GM18508 (cell line): Measurements from ENCODE around the gene KRTAP10-2.

Experiments
- ATAC-seq: cut with Tn5 transposase; IDR thresholded peaks from one replicate; pipeline ENCODE4 v1.9.1; 2021; ENCODE audit warnings: moderate number of reproducible peaks; ENCODE audit not compliant: insufficient read depth, unreplicated experiment

KRTAP10-2 gene

GRCh38 chr21:44517175-44517899, 34.0 kb downstream of the KRTAP10-2 start:
- peak; percentile 82 for ATAC-seq

DNA sequence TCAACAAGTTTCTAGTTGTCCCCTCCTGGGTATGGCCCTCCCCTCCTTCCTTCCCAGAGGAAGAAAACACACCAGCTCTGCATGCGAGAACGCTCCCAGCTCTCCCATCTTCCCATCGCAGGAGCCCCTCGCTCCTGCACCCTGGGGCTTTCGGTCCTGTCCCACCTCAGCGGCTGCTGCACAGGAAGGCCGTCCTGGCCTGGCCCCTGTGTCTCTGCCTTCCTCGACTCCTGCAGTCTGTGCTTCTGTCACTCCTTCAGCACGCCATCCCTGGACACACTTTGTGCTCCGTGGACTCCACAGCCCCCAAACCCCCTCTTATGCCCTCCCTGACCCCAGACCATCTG, 34.5 kb downstream of the KRTAP10-2 start:
- ATAC-seq, result no peak

- no peak for ATAC-seq
Measured at GRCh38 chr21:44516342-44516741, 35.0 kb downstream of the KRTAP10-2 start.

DNA sequence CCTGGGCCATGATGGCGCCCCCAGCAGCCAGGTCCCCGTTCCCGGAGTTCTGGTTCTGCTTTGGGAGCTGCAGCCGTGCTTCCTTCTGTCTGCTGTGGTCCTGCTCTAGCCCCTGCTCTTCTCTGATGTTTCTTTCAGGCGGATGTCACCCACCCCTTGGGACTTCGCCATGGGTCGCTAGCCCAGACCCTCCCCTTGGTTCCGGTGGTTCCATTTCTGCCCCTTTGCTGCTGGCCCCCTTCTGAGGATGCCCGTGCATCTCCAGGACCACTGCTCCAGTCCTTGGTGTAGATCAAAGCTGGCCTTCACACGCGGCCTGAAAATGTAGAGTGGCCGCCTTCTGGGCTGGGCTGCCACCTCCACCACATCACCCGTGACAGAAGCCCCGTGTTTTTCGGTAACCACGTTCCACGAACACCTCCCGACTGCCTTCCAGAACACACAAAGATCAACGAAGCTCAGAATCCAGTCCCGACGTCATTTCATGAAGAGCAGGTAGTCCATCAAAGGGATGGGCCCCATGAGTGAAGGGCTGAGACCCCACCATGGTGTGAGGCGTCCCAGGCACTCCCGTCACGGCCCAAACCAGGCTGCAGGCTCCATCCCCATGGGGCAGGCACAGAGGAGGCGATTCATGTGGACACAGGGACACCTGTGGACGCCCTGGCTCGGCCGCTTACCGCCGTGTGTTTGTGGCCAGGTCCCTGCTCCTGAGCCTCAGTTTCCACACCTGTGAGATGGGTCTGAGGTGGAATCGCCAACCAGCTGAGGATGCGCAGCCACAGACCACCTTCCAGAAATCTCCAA, 35.7 kb downstream of the KRTAP10-2 start:
- ATAC-seq, result no peak

GRCh38 chr21:44514746-44515358, 36.5 kb downstream of the KRTAP10-2 start:
- no peak for ATAC-seq

GRCh38 chr21:44514218-44514520, 37.1 kb downstream of the KRTAP10-2 start:
- ATAC-seq, result no peak

DNA sequence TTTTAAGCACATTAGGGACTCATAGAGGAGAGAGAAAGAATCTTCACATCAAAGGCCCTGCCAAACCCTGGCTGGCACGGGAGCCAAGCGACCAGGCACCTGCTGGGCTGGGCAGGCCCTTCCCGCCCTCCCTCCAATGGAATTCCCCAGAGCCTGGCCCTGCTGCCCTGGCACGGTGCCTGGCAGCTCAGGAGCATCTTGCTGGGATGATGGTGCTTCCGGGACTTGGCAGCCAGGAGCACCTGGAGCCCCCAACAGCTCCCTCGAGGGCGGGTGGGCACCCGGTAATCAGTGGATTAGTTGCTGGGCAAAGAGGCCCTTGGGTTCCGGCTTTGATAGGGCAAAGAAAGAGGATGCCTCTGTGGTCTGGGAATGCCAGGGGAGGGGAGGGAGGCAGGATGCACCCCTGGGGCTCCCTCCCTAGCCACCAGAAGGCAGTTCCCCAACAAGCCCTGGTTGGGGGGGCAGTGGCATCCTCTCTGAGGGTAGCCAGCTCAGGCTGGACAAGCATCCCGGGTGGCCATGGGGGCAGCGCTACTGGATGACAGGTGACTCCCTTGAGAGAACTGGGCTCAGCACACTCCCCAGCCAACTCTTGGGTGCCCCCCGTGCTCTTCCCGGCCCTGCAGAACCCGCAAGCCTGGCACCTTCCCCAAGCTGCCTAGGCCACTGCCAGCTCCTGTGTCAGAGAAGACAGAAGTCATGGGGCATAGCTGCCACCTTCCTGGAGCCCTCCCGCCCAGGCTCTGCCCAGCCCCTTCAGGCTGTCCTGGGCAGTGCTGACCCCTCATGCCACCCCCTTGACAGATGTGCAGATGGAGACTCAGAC, 37.7 kb downstream of the KRTAP10-2 start:
- ATAC-seq, result no peak

- no peak for ATAC-seq
Measured at GRCh38 chr21:44512496-44513388, 38.6 kb downstream of the KRTAP10-2 start.

DNA sequence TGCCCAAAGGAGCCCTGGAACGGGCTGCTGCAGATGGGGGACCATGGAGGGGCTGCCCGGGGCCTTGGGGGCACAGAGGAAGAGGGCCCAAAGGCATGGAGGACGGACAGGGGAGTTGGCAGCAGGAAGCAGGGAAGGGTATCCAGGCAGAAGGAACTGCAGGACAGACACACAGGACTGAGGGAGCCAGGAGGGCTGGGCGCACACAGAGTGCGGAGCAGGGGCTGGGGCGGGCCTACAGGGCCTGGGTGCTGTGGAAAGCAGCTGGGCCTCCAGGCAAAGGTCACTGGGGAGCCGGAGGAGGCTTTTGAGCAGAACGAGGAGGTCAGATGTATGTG, 39.4 kb downstream of the KRTAP10-2 start:
- ATAC-seq, result no peak

- ATAC-seq, result no peak
Measured at GRCh38 chr21:44511219-44511937, 39.9 kb downstream of the KRTAP10-2 start.

DNA sequence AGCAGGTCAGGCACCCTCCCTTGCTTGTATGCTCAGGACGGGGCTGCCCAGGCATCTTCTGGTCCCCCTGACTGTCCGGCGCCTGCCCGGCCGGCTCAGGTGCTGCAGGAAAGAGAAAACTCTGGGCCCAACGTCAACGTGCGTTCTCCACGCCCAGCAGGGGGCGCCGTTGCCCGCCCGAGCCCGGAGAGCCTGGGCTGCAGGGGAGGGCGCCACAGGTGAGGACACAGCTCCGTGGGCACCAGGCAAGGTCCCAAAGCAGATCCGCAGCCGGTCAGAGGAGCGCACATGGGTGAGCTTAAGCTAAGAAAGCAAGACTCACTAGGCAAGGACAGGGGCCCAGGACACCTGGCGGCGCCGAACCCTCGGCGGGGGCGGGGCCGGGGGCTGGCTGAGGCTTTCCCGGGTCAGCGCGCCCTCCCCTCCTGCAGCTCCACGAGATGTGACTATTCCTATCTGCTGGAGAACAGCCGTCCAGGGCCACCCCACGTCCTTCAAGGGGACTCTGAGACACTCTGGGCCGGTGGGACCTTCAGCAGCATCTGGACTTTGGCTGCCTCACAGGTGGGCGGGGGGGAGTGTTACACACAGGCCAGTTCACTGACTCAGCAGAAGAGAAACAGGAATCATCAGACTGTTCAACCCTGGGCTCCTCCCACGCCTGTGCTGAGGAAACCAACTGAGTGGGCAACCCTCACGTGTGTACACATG, 40.6 kb downstream of the KRTAP10-2 start:
- no peak for ATAC-seq

- no peak for ATAC-seq
Measured at GRCh38 chr21:44510109-44510507, 41.2 kb downstream of the KRTAP10-2 start.

DNA sequence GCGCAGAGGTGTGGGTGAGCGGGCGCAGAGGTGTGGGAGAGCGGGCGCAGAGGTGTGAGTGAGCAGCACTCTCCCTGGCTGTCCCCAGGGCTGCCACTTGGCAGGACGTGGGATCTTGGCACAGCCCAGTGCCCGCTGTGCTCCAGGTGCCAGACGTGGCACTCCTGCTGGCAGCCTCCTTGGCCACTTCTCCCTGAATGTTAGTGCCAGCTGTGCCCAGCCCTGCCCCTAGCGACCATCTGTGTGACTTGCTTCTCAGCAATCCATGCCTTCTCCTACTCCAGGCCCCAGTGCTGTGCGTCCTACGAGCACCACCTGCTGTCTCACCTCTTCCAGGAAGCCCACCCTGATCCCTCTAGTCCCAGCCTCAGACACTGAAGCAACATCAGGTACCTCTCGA, 41.8 kb downstream of the KRTAP10-2 start:
- no peak for ATAC-seq

GRCh38 chr21:44508711-44509445, 42.4 kb downstream of the KRTAP10-2 start:
- ATAC-seq, result no peak

DNA sequence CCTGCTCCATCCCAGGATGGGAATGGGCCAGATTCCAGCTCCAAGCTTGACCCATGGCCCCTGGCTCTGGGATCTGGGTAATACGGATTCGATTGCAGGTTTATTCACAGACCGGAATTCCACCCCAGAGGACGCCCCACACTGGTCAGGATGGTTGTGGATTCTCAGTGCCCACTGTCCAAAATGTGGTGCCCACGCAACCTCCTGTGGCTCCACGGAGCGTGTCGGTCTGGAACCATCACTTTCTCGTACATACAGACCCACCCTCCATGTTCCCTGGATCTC, 42.9 kb downstream of the KRTAP10-2 start:
- ATAC-seq, result no peak

- no peak for ATAC-seq
Measured at GRCh38 chr21:44507673-44508425, 43.5 kb downstream of the KRTAP10-2 start.
